HG03135 (cell line): ENCODE measurements around the gene EPHX1.
"Not testable (repeated sequence)": the region's sequence is repeated elsewhere in the genome, so short reads cannot be mapped to it uniquely, and the experiment has no call there.

Experiments used
- ATAC-seq: cut with Tn5 transposase; IDR thresholded peaks from one replicate; pipeline ENCODE4 v1.9.1; 2021; ENCODE audit warnings: mild to moderate bottlenecking, moderate library complexity; ENCODE audit not compliant: unreplicated experiment

EPHX1 gene

DNA sequence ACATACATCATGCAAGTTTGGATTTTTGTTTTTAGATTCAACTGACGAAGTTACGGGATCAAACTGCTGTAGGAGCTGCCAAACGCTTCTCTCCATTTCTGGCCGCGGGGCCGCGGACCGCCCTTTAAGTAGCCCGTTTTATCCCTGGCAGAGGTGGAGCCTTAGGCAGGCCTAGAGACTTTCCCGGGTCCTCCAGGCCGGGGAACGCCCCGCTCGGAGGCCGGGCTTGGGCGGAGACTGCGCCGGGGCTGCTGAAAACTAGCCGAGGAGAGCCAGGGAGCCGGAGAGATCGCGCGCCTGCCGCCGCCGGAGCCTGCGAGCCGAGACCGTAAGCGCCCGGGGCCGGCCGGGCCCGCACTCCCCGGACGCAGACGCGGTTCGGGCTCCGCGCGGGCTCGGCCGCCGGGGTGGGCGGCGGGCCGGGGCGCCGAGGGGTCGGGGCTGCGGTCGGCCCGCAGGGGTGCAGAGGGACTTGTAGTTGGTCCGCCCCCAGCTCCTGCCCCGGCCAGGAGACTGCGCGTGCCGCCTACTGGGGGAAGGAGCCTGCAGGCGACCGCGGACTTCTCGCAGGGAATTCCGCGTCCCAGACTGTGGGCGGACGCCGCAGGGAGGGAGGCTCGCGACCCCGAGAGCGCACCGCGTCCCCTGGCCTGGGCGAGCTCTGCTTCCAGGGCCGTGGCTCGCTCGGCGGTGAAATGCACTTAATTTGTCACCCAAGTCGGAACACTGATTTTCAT, at the start of gene EPHX1:
EPHX1 (plus strand) TSS at position 283 of the 737 bp plus-strand sequence. CDS start 18,606 bp downstream, outside the sequence.
- peak; percentile 87 for ATAC-seq

- ATAC-seq: no peak
Observed at GRCh38 chr1:225760531-225760930, 49.4 kb upstream of the EPHX1 start.

DNA sequence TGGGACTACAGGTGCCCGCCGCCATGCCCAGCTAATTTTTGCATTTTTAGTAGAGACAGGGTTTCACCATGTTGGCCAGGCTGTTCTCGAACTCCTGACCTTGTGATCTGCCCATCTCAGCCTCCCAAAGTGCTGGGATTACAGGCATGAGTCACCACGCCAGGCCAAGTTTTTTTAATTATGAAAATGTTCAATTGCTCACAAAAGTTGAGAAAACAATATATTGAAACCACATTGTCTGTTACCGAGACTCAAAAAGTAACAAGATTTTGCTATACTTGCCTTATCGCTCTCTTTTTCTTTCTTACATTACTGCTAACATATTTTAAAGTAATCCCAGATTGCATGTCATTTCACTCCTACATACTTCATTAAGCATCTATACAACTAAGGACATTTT, 48.5 kb upstream of the EPHX1 start:
- not testable (repeated sequence) for ATAC-seq

- ATAC-seq: no peak
Observed at GRCh38 chr1:225762002-225762441, 47.9 kb upstream of the EPHX1 start.

DNA sequence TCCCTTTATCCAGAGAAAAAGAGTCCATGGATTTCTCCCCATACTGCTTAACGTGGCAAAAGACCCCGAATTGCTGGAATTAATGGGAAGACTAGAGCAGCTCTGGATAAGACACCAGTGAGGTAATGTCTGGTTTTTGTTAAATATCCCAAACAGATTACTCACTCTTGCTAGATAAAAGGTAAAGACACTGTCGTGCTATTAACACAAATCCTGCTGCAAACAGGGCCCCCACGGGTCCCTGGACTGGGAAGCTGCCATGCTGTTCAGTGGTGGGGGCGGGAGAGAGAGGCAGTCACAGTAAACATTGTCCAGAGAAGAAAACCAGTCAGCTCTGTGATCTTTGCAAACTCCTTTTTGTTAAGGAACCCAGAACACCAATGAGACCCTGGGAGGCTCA, 47.5 kb upstream of the EPHX1 start:
- ATAC-seq: no peak

DNA sequence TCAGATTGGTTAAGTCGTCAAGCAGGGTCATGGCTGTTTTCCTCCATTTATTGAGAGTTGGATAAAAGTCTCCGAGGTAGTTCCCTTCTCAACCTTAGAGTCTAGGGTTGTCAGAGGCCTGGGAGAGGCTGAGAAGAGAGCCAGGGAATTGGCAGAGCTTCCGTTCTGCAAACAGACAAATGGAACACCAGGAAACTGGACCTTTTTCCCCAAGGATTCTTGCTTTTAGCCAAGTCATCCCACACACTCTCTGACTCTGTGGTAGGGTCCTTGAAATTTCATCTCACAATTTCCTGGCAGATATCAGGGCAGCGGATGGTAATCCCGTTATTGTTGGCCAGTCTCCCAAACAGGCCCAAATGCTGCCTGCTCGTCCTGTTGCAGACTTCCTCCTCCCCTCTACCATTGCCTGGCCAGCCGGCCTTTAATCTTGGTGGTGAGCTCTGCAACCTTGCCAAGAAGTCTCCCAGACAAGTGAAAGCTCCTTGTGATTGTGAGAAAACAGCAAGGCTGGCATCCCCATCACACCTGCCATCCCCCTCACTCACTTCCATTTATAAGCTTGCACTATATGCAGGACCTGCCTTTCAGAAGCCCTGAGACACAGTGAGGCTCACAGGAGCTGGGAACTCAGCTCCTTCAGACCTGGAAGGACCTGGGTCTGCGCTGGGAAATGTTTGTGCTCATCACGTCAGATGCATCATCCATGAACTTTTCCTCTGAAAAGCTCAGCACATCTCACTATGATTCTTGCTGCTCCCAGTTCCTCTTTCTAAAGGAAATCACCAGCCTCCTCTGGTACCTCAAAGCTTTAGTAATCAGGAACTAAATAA, 46.0 kb upstream of the EPHX1 start:
- no peak for ATAC-seq

DNA sequence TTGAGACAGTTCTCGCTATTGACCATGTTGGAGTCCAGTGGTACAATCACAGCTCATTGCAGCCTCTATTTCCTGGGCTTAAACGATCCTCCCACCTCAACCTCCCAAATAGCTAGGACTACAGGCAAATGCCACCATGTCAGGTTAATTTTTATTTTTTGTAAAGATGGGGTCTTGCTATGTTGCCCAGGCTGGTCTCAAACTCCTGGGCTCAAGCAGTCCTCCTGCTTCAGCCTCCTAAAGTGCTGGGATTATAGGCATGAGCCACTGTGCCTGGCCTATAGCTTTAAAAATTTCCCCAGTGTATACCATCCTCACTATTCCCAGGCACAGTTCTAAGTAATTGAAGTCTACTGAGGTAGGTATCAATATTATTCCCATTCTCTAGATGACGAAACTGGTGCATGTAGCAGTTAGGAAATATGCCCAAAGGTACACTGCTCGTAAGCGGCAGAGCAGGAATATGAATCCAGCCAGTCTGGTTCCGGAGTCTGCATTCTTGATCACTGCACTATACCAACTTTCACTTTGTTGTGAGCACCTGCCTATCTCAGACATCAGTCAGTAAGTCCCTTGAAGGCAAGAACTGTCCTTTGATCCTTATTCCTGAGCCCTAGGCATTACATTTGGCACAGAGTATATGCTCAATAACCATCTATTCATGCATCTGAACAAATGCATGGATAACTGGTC, 43.8 kb upstream of the EPHX1 start:
- ATAC-seq: no peak

DNA sequence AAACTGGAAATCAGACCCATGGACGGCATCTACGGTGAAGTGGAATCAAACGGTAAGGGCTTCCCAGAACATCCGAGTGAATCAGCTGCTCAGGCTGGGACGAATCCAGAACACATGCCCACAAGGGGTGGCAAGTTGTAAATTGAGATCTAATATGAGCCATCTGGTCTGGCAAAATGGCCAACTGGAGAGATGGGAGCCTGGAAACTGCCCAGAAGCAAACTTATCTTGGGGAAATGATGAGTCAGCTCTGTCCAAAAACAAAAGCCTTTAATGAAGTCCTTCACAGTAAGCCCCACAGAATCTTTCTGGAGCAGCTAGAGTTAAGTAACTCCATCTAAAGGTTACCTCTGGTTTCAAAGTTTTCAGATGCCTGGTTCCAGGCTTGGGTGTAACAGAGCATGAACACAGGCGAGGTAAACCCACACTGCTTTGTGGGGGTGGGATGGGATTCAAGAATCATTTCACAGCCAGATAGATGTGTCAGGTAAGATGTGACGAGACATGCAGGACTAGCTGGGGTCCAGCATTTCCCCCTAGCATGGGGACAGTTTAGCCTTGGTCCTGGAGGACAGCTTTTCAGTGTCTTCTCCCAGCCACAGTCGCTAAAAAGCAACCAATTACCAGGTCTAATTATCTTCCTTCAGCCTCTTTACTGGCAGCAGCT, 42.8 kb upstream of the EPHX1 start:
- ATAC-seq: no peak

- ATAC-seq: no peak
Observed at GRCh38 chr1:225767634-225768540, 42.0 kb upstream of the EPHX1 start.

- no peak for ATAC-seq
Observed at GRCh38 chr1:225768662-225769426, 41.1 kb upstream of the EPHX1 start.

- ATAC-seq: no peak
Observed at GRCh38 chr1:225769687-225770086, 40.2 kb upstream of the EPHX1 start.

DNA sequence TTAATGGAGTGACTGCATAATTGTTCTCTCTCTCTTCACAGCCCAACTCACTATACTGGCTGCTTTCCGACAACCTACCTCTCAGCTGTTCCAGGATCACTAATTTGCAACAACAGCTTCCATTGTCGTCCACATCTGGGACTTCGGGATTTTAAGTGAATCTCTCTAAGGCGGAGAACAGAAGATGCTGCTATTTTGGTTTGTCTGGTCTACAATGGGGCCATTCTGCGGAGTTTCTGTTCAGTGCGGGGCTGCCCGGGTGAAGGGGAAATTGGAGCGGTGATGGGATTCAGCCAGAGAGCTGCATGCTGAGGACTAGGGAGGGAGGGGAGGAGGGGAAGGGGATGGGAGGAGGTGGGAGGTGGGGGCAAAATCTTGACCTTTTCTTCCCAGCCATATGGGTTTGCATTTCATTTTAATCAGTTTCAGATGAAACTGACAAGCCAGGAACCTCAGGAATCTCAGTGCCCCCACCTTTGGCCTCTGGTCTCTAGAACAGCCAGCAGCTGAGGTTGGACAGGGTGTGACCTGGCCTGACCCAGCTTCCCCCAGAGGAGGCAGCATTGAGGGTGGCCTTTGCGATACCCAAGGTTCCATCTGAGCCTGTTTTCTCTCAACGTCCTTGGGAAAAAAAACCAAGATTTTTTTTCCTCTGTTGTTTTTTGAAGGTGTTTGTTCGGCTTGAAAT, 39.2 kb upstream of the EPHX1 start:
- ATAC-seq: no peak

- no peak for ATAC-seq
Observed at GRCh38 chr1:225771661-225772322, 38.1 kb upstream of the EPHX1 start.

DNA sequence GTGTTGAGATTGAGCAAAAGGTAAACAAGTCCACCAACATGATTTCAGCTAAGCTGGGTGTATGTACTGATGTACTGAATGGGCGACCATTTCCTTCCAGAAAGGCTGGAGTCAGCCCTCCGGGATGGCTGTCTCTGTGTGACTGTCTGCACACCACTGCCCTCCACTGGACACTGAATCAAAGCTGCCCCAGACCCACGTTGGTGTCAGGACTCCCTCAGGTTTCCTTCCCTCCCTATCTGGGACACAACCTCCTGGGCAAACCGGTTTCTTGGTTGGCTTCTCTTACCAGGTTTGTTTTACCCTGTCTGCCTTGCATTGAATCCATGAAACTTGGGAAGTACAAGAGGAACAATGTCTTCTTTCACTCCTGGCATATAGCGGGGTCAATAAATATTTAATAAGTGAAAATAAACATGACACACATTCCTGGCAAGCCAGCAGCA, 37.6 kb upstream of the EPHX1 start:
- ATAC-seq: no peak

DNA sequence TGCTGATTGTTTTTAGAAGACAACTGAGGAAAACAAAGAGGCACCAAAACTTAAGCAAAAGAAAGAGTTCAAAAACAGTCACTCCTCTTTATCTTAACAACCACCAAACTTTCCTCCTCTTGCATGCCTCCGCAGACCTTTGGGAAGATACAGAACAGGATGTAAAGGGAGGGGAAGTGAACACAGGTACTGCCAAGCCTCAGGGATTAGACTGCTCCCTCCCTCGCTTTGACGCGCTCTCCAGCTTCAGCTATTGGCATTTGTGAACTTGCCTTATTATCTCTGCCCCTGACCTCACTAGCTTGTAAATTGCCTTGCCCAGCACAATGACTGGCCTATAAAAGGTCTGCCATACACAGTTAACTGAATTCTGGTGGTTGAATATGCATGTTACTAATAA, 37.1 kb upstream of the EPHX1 start:
- ATAC-seq: no peak

- ATAC-seq: no peak
Observed at GRCh38 chr1:225774281-225775147, 35.4 kb upstream of the EPHX1 start.

- no peak for ATAC-seq
Observed at GRCh38 chr1:225776294-225776693, 33.6 kb upstream of the EPHX1 start.
